GM20000 (cell line): Measurements from ENCODE around the gene MBNL2.

Source experiments
- DNase-seq: peaks from one replicate; pipeline ENCODE4 v3.0.0; 2012; ENCODE audit warnings: low spot score
- CTCF ChIP-seq: IDR thresholded peaks from 2 replicates; pipeline ENCODE4 v1.5.1; 2012; ENCODE audit warnings: mild to moderate bottlenecking, control low read depth; ENCODE audit errors: extremely low read depth, missing control alignments

The MBNL2 gene

GRCh38 chr13:97414392-97414791 is 192.3 kb downstream of the MBNL2 start:
- no peak for DNase-seq

GRCh38 chr13:97417698-97418097 is 195.6 kb downstream of the MBNL2 start:
- no peak for DNase-seq
- TF ChIP-seq CTCF = no peak

More at GRCh38 chr13:97414392-97414791, 192.3 kb downstream of the MBNL2 start:
- no peak for TF ChIP-seq CTCF

- TF ChIP-seq CTCF = no peak
- DNase-seq = no peak
Measured at GRCh38 chr13:97422118-97423054, 200.3 kb downstream of the MBNL2 start.

- DNase-seq = no peak
- no peak for TF ChIP-seq CTCF
Measured at GRCh38 chr13:97423300-97424045, 201.3 kb downstream of the MBNL2 start.

GRCh38 chr13:97425590-97425989 is 203.5 kb downstream of the MBNL2 start:
- no peak for DNase-seq
- no peak for TF ChIP-seq CTCF

GRCh38 chr13:97426695-97427094 is 204.6 kb downstream of the MBNL2 start:
- TF ChIP-seq CTCF = no peak
- no peak for DNase-seq

GRCh38 chr13:97429681-97430081 is 207.5 kb downstream of the MBNL2 start:
- no peak for DNase-seq
- TF ChIP-seq CTCF = no peak
